Right forelimb (tissue), 1 donor: ENCODE results near the gene STON1.
"Not testable (repeated sequence)": the region's sequence is repeated elsewhere in the genome, so short reads cannot be mapped to it uniquely, and the experiment has no call there.

Source experiments
- DNase-seq: peaks from one replicate; pipeline ENCODE4 v3.0.0-alpha.2; 2018

The STON1 gene

GRCh38 chr2:48578313-48578712, 48.4 kb downstream of the STON1 start:
- DNase-seq: no peak

- no peak for DNase-seq
Measured at GRCh38 chr2:48583961-48584360, 54.0 kb downstream of the STON1 start.

DNA sequence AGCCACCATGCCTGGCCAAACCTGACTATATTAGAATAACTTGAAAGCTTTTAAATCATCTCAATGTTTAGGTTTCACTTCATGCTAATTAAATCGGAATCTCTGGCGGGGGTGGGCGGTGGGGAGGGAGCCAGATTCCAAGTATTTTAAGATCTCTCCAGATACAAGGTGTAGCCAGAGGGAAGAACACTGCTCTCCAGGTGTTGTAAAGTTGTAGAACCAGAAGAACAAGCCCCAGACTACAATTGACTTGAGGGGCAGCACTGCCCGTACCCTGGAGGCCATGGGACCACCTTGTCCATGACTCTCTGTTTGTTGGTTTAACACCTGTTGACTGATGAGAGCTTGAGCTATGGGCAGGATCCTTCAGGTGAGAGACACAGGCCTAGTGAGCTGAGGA, 54.6 kb downstream of the STON1 start:
- no peak for DNase-seq

GRCh38 chr2:48586433-48586832, 56.5 kb downstream of the STON1 start:
- DNase-seq: no peak

DNA sequence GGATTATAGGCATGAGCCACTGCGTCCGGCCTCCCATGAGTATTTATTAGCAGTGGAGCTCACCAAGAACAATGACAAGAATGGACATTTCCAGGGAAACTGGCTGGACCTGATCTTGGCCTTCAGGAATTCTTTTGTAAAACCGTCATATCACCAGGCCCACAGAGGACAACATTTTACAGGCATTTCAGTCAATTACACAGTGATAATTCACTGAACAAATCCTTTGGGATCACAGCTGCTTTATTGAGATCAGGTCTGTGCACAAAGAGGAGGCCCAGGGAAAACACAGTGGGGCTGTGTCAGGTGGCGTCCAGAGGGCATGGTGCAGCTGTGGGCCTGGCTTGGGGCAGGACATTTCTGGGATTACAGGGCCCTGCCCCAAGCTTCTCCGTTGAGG, 57.6 kb downstream of the STON1 start:
- no peak for DNase-seq

DNA sequence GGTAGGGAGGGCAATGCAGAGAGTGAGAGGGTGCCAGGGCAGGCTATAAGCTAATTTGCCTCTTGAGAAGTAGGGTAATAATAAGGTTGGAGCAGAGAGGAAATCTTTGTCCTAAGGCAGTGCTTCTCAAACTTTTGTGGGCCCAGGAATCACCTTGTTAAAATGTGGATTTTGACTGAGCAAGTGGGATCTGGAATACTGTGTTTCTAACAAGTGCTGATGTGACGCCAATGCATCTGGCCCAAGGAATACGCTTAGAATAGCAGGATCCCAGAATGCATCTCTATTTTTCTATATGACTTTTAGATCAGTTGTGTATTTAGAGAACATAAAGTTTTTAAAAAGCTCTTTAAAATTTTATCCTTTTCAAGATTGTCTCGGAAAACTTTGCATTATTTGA, 58.0 kb downstream of the STON1 start:
- no peak for DNase-seq

DNA sequence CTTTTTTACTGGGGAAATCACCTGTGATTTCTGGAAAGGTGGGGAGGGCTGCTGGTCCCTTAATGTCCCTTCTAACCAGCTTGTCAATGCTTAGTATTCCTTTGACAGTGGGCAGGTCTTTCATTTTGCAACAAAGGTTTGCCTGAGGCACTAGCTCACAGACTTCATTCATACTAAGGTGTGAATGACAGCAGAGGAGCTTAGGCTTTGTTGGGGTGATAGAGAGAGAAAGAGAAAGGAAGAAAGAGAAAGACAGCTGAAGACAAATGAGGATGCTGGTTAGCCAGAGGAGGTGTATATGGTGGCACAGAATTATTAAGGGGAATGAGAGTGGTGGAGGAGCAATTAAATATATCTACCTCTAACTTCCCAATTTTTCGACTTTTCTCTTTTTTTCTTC, 58.8 kb downstream of the STON1 start:
- no peak for DNase-seq

GRCh38 chr2:48589170-48589767, 59.3 kb downstream of the STON1 start:
- DNase-seq: no peak

GRCh38 chr2:48590017-48590416, 60.1 kb downstream of the STON1 start:
- DNase-seq: no peak

GRCh38 chr2:48592067-48592466, 62.1 kb downstream of the STON1 start:
- no peak for DNase-seq

GRCh38 chr2:48596751-48597150, 66.8 kb downstream of the STON1 start:
- not testable (repeated sequence) for DNase-seq

- no peak for DNase-seq
Measured at GRCh38 chr2:48597492-48597891, 67.5 kb downstream of the STON1 start.

DNA sequence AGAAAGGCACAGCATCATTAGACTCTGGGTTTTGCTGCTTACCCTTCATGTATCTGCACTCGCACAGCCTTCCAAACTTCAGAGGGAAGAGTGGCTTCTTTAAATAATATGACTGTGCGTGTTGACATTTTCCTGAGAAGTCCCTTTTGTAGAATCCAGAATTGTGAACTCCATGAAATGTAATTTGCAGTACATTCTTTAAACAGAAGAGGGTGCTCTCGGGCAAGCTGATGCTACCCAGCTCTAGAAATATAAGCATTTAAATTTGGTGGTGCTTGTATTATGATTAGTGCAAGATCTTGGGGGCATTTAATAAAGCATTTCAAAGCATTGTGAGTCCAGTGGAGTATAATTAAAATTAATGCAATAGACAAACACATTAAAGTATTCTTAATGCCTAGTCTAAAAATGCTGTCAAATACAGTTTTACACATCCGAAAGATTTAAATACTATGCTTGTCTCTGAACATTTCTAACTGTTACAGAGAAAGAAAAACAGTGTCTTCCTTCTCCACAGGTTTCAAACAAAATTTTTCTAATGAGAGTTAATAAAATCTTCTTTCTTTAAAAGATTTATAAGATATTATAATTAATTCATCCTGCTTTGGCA, 70.4 kb downstream of the STON1 start:
- no peak for DNase-seq

- DNase-seq: no peak
Measured at GRCh38 chr2:48600917-48601316, 71.0 kb downstream of the STON1 start.

DNA sequence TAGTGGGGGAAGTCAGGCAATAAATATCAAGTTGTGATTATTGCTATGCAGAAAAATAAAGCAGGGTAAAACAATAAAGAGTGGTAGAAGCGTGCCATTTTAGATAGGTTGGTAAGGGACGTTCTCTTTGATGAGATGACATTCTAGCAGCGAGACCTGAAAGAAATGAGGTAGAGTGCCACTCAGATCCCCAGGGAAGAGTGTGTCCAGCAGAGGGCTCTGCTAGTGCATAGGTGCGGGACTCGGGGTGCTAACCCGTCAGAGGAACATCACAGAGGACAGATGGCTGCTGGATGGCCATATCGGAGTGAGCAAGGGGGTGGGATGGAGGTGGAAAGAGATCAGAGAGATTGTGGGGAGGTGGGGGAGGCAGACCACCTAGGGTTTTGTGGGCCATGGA, 71.4 kb downstream of the STON1 start:
- no peak for DNase-seq

DNA sequence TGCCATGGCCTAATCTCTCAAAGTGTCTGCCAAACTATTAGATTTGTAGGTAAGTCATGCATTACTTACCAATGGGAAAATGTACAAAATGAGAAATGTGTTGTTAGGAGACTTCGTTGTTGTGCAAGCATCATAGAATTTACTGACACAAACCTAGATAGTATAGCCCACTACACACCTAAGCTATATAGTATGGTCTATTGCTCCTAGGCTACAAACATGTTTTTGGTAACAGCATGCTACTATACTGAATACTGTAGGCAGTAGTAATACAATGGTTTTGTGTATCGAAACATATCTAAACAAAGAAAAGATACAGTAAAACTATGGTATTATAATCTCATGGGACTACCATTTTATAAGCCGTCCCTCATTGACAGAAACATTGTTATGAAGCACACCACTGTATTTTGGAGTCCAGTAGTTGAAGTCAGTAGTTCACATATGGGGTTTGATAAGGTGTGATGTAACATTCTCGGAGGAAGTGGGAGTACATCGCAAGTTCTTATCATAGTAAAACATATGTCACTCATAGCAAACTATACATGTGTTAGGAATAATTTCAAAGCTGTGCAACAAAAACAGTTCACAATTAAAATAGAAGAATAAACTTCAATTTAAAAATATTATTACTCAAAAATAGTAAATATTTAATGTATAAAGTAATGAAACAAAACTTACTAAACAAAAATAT, 75.7 kb downstream of the STON1 start:
- DNase-seq: no peak

- no peak for DNase-seq
Measured at GRCh38 chr2:48607307-48608014, 77.5 kb downstream of the STON1 start.

GRCh38 chr2:48613211-48613610, 83.3 kb downstream of the STON1 start:
- no peak for DNase-seq

DNA sequence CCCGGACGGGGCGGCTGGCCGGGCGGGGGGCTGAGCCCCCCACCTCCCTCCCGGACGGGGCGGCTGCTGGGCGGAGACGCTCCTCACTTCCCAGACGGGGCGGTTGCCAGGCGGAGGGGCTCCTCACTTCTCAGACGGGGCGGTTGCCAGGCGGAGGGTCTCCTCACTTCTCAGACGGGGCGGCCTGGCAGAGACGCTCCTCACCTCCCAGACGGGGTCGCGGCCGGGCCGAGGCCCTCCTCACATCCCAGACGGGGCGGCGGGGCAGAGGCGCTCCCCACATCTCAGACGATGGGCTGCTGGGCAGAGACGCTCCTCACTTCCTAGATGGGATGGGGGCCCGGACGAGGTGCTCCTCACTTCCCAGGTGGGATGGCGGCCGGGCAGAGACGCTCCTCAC, 84.6 kb downstream of the STON1 start:
- DNase-seq: not testable (repeated sequence)

GRCh38 chr2:48617618-48618017, 87.7 kb downstream of the STON1 start, which contains the start of gene GTF2A1L:
Gene GTF2A1L (plus strand): TSS chr2:48617856. CDS start chr2:48617875, 19 bp downstream.
- no peak for DNase-seq

GRCh38 chr2:48619526-48619925, 89.6 kb downstream of the STON1 start:
- DNase-seq: no peak

GRCh38 chr2:48620604-48621003, 90.7 kb downstream of the STON1 start:
- DNase-seq: no peak

GRCh38 chr2:48622691-48623090, 92.7 kb downstream of the STON1 start:
- DNase-seq: not testable (repeated sequence)

GRCh38 chr2:48624696-48625095, 94.7 kb downstream of the STON1 start:
- DNase-seq: no peak
